GF-D8 (cell line): ENCODE data around the gene SGPL1.
A peak's percentile ranks its signal among the peaks of the same experiment; 100 is the strongest.

Experiments used
- DNase-seq: peaks from one replicate; lab custom pipeline; 2025; lab: John Stamatoyannopoulos, UW

Gene SGPL1

DNA sequence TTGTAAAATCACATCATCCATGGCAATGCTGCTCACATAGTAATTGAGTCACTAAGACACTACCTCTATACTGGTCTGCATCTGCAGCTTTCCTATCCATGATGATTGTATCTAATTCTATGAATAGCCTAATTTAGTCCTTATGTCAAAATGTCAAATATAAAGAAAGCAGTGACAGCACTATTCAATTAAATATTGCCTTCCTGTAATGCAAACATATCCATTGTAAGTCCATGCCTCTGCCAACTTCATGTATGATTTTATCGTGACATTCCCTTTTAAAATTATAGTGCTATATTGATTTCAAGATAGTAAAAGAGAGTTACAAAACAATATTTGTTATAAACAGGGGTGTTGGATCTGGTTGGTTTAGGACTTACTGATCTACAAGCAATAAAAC is 4.8 kb upstream of the SGPL1 start:
- no peak for DNase-seq

DNA sequence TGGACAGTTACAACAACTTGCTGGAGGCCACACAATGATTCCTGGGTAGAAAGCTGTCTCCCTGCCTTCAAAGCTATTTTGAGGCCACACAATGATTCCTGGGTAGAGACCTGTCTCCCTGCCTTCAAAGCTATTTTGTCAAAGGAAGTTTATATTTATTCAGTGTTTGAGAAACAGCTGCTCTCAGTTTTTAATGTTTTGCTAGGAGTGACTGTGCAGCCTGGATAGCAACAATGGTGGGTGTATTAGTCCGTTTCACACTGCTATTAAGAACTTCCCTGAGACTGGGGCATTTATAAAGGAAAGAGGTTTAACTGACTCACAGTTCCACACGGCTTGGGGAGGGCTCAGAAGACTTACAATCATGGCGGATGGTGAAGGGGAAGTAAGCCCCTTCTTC is 3.9 kb upstream of the SGPL1 start:
- DNase-seq, result no peak

DNA sequence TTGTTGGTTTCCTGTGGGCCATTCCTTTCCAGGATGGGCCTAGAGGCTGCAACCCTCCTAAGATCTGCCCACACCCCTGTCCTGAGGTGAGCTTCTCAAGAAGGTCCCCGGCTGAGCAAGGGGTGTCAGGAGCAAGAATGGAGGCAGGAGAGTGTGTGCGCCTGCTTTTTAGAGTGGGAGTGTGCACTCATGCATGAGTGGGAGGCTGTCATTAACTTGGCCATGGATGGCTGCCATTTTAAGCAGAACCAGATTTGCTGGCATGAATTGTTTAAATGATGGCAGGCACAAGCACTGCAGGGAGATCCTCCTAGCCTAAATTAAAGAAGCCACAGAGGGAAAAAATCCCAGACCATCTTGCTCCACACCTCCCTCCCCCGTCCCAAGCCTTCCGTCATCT is 2.9 kb upstream of the SGPL1 start:
- DNase-seq, result no peak

GRCh38 chr10:70814126-70814525 is 1.6 kb upstream of the SGPL1 start:
- DNase-seq, result no peak

- no peak for DNase-seq
Measured at GRCh38 chr10:70816220-70816894, 609 bp downstream of the SGPL1 start.

DNA sequence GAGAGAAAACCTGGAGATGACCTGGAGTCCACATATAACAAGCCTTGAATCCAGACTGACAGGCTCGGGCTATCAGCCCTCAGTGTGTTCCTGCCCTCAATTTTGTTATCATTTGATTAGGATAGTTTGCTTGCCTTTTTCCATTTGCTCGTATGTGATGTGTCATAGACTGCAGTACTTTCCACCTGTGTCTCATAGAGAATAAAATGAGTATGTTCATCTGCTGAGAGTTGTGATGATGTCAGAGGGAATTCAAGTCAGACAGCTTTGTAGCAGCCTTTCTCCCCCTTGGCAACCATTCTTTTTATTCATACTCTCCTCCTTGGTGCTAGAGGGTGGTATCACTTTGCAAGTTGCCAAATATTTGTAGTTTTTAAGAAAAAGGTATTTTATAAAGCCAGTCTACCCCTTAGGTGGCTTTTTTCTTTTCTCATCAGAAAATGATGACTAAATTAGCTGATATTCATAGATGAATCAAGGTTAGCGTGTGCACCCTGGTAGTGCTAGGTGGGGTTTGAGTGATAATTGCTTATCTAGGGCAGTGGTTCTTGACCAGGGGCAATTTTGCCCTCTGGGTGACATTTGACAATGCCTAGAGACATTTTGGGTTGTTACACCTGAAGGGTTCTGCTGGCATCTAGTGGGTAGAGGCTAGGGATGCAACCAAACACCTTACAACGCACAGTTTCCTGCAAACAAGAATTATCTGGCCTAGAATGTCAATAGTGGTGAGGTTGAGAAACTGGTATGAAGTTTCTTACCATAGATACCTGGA is 5.4 kb downstream of the SGPL1 start:
- no peak for DNase-seq

DNA sequence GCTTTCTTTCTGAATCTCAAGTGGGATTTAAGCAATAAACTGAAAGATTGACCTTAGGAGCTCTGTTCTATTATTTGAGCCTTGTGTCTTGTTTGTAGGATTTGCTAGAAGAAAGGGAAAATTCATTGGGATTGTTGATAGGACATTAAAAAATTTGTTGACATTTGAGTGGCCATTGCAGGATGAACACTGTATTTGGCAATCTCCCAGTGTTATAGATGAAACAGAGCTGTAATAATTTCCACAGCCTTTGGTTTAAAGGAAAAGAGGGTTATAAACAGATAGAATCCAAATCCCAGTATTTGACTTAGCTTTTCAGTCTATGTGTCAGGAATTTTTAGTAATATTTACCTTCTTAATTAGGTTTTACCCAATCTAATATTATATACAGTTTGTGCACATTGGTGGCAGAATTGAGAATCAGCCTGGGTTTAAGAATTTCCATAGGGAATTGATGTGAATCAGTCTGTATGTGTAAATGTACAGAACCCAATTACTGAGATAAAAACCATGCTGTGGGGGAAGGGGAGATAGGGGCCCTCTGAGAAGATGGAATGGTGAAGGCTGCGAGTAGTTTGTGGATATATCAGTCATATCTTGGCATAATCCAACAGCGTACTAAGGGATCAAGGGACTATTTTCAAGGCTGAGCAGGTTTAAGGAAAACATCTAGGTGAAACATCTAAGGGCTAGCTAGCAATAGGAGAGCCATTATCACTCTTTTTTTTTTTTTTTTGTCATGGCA is 6.5 kb downstream of the SGPL1 start:
- no peak for DNase-seq

DNA sequence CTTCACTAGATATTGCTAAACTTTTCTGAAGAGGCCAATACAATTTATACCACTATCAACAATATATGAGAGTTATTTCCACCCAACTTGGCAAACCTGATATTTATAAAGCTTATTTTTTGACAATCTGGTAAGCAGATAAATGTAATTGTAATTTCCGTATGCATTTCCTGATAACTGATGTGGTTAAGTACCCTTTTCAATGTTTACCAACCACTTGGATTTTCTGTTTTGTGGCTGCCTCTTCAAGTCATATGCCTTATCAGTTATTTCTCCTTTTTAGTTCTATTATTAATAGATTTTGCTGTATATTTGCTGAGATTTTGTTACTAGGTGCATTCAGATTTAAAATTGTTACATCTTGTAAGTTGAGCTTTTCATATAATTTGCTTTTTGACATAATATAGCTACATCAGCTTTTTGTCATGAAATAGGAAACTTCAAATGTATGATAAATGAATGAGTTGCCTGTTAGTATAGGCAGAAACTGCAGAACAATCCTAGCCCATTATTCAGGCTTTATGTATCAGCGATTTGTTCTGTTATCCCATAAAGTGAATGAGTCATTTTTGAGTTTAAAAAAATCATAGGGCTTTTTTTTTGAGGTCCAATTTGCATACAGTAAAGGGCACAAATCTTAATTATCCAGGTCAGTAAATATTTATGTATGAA is 11.5 kb downstream of the SGPL1 start:
- DNase-seq, result no peak

DNA sequence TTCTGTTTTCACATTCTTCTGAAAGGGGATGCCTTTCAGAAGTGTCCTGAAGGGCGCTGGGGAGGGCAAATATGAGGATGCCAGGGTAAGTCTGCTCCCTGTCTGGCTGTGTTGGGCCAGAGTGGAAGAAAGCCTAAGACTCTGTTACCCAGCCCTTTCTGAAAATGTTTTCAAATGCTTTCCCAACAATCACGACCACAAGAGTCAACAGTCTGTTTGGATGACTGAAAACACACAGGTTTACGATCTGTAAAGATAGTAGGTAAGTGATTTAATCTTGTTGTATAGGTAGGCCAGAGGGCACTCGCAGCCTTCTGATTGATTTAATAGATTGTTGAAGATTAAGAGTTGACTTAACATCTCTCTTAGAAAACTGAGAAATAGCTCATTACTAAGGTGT is 13.2 kb downstream of the SGPL1 start:
- DNase-seq, result no peak

DNA sequence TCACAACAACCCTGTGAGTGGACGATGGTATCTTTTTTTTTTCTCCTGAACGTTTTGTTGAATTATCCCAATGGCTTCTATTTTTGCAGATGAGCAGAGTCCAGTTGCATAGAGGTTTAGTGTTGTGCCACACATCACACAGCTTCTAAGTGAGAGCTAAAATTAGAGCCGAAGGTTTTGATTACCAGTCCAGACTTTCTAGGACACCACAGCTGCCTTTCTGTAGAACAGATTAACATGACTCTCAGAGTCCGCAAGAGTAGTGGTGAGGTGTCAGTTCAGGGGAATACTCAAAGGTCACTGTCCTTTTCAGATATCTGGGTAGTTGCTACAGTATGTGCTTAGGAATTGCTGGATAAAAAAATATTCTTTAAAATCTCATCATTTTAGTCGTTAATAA is 13.8 kb downstream of the SGPL1 start:
- DNase-seq, result no peak

DNA sequence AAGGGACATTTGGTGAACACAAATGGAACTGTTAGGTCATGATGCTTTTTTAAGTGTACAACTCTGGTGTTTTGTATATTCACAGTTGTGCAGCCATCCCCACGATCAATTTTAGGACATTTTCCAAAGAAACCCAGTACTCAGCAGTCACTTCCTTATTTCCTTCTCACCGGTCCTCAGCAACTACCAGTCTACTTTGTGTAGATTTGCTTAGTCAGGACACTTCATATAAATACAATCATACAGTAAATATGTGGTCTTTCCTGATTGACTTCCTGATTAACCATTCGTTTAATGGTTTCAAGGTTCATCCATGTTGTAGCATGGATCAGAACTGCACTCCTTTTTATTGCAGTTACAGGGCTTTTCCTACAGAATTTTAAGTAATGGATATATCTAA is 14.4 kb downstream of the SGPL1 start:
- DNase-seq, result peak; percentile 10

GRCh38 chr10:70832221-70832620 is 16.5 kb downstream of the SGPL1 start:
- DNase-seq, result no peak

- DNase-seq, result no peak
Measured at GRCh38 chr10:70832852-70833528, 17.2 kb downstream of the SGPL1 start.

DNA sequence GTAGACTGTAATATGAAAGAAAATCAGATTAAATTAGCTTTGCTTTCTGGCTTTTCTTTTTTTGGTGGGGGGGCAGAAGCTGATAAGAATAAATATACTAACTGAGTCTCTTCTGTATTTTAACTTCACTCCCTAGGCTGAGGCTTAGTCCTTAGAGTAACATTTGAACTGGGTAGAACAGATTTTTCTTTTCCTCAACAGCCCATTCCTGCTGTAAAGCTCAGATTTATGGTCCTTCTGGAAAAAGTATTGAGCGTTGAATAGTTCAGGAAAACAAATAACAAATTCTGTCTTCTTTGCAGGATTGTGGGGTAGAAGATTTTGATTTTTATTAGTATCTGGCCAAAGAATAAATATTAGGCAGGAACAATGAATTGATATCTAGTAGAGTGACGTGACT is 17.9 kb downstream of the SGPL1 start:
- no peak for DNase-seq

- no peak for DNase-seq
Measured at GRCh38 chr10:70834021-70834420, 18.3 kb downstream of the SGPL1 start.

DNA sequence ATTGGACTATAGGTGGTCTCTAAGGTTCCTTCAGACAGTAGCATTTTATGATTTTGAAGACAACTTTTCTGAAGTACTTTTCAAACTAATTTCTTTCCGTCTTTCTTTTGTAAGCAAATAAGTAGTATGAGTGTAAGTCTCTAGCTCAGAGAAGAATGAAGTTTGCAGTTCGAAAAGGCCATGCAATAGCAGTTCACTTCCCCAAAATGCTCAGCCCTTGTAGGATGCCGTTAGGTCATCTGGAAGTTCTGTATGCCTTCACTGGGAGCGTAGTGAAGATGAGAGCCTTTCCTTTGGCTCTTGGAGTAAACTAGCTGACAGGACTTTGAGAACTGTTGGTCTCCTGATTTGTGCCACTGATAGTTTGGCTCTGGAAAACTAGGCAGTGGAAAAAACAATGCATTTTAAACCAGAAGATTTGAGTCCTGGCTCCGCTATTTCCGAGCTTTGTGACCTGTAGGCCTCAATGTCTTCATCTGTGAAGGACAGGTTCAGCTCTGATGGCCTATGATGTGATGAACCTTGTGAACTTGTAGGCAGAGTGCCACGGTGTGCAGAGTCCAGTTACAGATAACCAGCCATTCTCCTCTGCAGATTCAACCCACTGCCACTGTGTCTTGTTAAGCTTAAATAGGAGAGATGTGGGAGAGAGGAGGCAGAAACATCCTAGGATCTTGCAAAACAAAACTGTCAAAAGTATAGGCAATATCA is 18.8 kb downstream of the SGPL1 start:
- no peak for DNase-seq

GRCh38 chr10:70836319-70836718 is 20.6 kb downstream of the SGPL1 start:
- no peak for DNase-seq

- no peak for DNase-seq
Measured at GRCh38 chr10:70837660-70838059, 21.9 kb downstream of the SGPL1 start.

DNA sequence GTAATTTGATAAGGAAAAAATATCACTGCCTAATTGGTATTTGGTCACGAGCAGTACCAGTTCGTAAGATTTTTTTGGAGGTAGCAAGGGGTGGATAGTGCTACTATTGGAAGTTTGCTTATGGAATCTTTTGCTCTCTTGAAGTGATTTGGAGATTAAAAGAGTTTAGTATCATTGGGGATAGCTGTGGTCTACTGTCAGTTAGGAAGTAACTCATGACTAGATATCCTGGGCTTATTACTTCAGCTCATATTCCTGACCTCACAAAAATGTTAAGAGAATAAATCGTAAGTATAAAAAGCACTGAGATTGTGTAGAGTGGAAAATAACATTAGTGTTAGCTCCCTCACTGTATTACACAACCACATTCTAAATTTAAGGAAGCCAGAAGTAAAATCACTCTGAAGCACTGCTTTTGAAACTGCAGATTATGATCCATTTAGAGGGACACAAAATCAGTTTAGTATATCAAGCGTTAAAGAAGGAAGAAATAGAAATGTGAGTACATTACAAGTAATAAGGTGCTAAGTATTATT is 22.6 kb downstream of the SGPL1 start:
- DNase-seq, result no peak

DNA sequence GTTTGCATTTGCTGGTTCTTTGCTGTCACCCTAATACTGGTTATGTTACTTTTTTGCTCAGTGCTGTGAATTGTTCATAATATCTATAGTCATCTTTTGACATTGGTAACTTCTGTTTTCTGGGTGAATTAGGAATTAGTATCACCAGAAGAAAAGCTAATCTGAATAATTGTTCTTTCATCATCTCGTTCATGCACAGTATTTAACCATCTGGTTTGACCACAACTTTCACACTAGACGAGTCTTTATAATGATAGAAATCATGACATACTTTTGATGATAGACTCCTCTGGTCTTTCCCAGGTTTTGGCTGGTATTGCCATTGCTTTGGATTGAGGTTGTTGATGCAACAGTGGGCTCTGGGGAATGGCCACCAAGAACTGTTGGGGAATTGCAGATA is 25.1 kb downstream of the SGPL1 start:
- DNase-seq, result no peak

DNA sequence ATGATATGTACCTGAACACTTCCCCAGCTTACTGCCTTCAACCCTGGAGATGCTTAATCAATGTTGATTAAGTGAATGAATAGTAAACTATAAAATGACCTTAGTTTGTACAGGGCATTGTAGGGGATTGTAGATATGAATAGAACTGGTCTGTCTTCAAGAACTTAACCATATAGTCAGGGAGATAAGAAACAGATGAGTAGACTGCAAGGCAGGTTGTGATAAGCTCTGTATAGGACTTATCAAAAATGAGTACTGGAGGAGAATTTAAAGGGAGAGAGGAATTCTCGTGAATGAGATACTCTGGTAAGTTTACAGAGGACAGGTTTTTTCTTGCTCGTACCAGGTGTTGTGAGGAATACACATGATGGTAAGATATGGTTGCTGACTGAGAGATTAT is 27.6 kb downstream of the SGPL1 start:
- DNase-seq, result no peak
